NB4 (cell line): Measurements from ENCODE around the gene CALY.

Experiments
- MYC ChIP-seq: IDR thresholded peaks from 2 replicates; pipeline ENCODE4 v1.6.1; 2011; ENCODE audit warnings: low read depth, low read length
- TF ChIP-seq, protein P1 (sequence below): IDR thresholded peaks from one replicate; pipeline ENCODE4 v1.5.1; 2012; ENCODE audit warnings: low read depth, low read length

- TF ChIP-seq, protein P1, sequence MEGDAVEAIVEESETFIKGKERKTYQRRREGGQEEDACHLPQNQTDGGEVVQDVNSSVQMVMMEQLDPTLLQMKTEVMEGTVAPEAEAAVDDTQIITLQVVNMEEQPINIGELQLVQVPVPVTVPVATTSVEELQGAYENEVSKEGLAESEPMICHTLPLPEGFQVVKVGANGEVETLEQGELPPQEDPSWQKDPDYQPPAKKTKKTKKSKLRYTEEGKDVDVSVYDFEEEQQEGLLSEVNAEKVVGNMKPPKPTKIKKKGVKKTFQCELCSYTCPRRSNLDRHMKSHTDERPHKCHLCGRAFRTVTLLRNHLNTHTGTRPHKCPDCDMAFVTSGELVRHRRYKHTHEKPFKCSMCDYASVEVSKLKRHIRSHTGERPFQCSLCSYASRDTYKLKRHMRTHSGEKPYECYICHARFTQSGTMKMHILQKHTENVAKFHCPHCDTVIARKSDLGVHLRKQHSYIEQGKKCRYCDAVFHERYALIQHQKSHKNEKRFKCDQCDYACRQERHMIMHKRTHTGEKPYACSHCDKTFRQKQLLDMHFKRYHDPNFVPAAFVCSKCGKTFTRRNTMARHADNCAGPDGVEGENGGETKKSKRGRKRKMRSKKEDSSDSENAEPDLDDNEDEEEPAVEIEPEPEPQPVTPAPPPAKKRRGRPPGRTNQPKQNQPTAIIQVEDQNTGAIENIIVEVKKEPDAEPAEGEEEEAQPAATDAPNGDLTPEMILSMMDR, result no peak
- TF ChIP-seq MYC, result peak; percentile 74
Observed at GRCh38 chr10:133277993-133278576, 58.6 kb downstream of the CALY start.
